ENCODE results near the gene CPLX1.
"Not testable (repeated sequence)": the region's sequence is repeated elsewhere in the genome, so short reads cannot be mapped to it uniquely, and the experiment has no call there.

CPLX1 gene

GRCh38 chr4:754221-755120, 71.5 kb downstream of the CPLX1 start:
- Mint-ChIP-seq H3K4me3 (no peak overlapping the region), H3K36me3 (ENCODE audit: insufficient read depth) (peaks cover 11% of the 10 kb centered on the region), H3K27ac (ENCODE audit: low read depth) (no peak overlapping the region), H3K27me3 (no peaks in the 10 kb centered on the region), H3K4me1 (peaks cover 6% of the 10 kb centered on the region), H3K9me3 (no peaks in the 10 kb centered on the region)
- no peak for DNase-seq (ENCODE audit: low spot score in 2 of 2)
- no peak for ATAC-seq (replicated peaks; ENCODE audit: extremely low read depth, poor library complexity, severe bottlenecking)

GRCh38 chr4:753186-753585, 72.7 kb downstream of the CPLX1 start:
- H3K4me1 Mint-ChIP-seq; H3K4me3 Mint-ChIP-seq; H3K9me3 Mint-ChIP-seq; H3K27me3 Mint-ChIP-seq; H3K27ac Mint-ChIP-seq (ENCODE audit: low read depth); DNase-seq (ENCODE audit: low spot score in 2 of 2); ATAC-seq (replicated peaks; ENCODE audit: extremely low read depth, poor library complexity, severe bottlenecking): not testable (repeated sequence)
- peaks cover 15% of the 10 kb centered on the region for H3K36me3 Mint-ChIP-seq (ENCODE audit: insufficient read depth)

- no peaks in the 10 kb centered on the region for H3K27me3 Mint-ChIP-seq
- H3K4me3 Mint-ChIP-seq = no peak overlapping the region
- peaks cover 13% of the 10 kb centered on the region for H3K36me3 Mint-ChIP-seq (ENCODE audit: insufficient read depth)
- H3K27ac Mint-ChIP-seq (ENCODE audit: low read depth) = no peak overlapping the region
- no peak for ATAC-seq (replicated peaks; ENCODE audit: extremely low read depth, poor library complexity, severe bottlenecking)
- H3K9me3 Mint-ChIP-seq = no peaks in the 10 kb centered on the region
- H3K4me1 Mint-ChIP-seq = peaks cover 6% of the 10 kb centered on the region
- DNase-seq (ENCODE audit: low spot score in 2 of 2) = no peak
Measured at GRCh38 chr4:752196-752861, 73.6 kb downstream of the CPLX1 start.

- H3K4me3 Mint-ChIP-seq = no peak overlapping the region
- no peak for DNase-seq (ENCODE audit: low spot score in 2 of 2)
- no peaks in the 10 kb centered on the region for H3K9me3 Mint-ChIP-seq
- peaks cover 6% of the 10 kb centered on the region for H3K4me1 Mint-ChIP-seq
- H3K36me3 Mint-ChIP-seq (ENCODE audit: insufficient read depth) = peaks cover 13% of the 10 kb centered on the region
- no peak overlapping the region for H3K27ac Mint-ChIP-seq (ENCODE audit: low read depth)
- H3K27me3 Mint-ChIP-seq = no peaks in the 10 kb centered on the region
- ATAC-seq (replicated peaks; ENCODE audit: extremely low read depth, poor library complexity, severe bottlenecking) = no peak
Measured at GRCh38 chr4:751676-752075, 74.3 kb downstream of the CPLX1 start.

- Mint-ChIP-seq H3K4me3 (no peak overlapping the region), H3K4me1 (peaks cover 6% of the 10 kb centered on the region), H3K36me3 (ENCODE audit: insufficient read depth) (peaks cover 10% of the 10 kb centered on the region), H3K27ac (ENCODE audit: low read depth) (no peak overlapping the region), H3K27me3 (no peaks in the 10 kb centered on the region), H3K9me3 (no peaks in the 10 kb centered on the region)
- DNase-seq (ENCODE audit: low spot score in 2 of 2) (no peak), ATAC-seq (replicated peaks; ENCODE audit: extremely low read depth, poor library complexity, severe bottlenecking) (no peak)
Measured at GRCh38 chr4:749698-750666, 75.9 kb downstream of the CPLX1 start.

GRCh38 chr4:748461-748860, 77.5 kb downstream of the CPLX1 start:
- Mint-ChIP-seq H3K4me3 (no peak overlapping the region), H3K27me3 (no peaks in the 10 kb centered on the region), H3K36me3 (ENCODE audit: insufficient read depth) (peaks cover 12% of the 10 kb centered on the region), H3K27ac (ENCODE audit: low read depth) (no peak overlapping the region), H3K4me1 (peaks cover 6% of the 10 kb centered on the region), H3K9me3 (no peaks in the 10 kb centered on the region)
- DNase-seq (ENCODE audit: low spot score in 2 of 2) (no peak), ATAC-seq (replicated peaks; ENCODE audit: extremely low read depth, poor library complexity, severe bottlenecking) (no peak)

- H3K4me1 Mint-ChIP-seq = peaks cover 7% of the 10 kb centered on the region
- H3K27ac Mint-ChIP-seq (ENCODE audit: low read depth) = no peak overlapping the region
- no peak for ATAC-seq (replicated peaks; ENCODE audit: extremely low read depth, poor library complexity, severe bottlenecking)
- H3K4me3 Mint-ChIP-seq = no peak overlapping the region
- H3K9me3 Mint-ChIP-seq = no peaks in the 10 kb centered on the region
- peaks cover 12% of the 10 kb centered on the region for H3K36me3 Mint-ChIP-seq (ENCODE audit: insufficient read depth)
- DNase-seq (ENCODE audit: low spot score in 2 of 2) = no peak
- H3K27me3 Mint-ChIP-seq = no peaks in the 10 kb centered on the region
Measured at GRCh38 chr4:747546-748170, 78.3 kb downstream of the CPLX1 start.

GRCh38 chr4:744212-744841, 81.6 kb downstream of the CPLX1 start:
- Mint-ChIP-seq H3K4me3 (no peak overlapping the region), H3K4me1 (peaks cover 5% of the 10 kb centered on the region), H3K27me3 (no peaks in the 10 kb centered on the region), H3K36me3 (ENCODE audit: insufficient read depth) (peaks cover 7% of the 10 kb centered on the region), H3K27ac (ENCODE audit: low read depth) (no peak overlapping the region), H3K9me3 (no peaks in the 10 kb centered on the region)
- no peak for DNase-seq (ENCODE audit: low spot score in 2 of 2)
- no peak for ATAC-seq (replicated peaks; ENCODE audit: extremely low read depth, poor library complexity, severe bottlenecking)

GRCh38 chr4:743463-744211, 82.3 kb downstream of the CPLX1 start:
- H3K27ac Mint-ChIP-seq (ENCODE audit: low read depth) = no peak overlapping the region

GRCh38 chr4:742742-743311, 83.1 kb downstream of the CPLX1 start:
- H3K4me3 Mint-ChIP-seq = no peak overlapping the region

More at GRCh38 chr4:743463-744211, 82.3 kb downstream of the CPLX1 start:
- H3K4me1 Mint-ChIP-seq = peaks cover 5% of the 10 kb centered on the region
- ATAC-seq (replicated peaks; ENCODE audit: extremely low read depth, poor library complexity, severe bottlenecking) (no peak), DNase-seq (ENCODE audit: low spot score in 2 of 2) (no peak)
- no peaks in the 10 kb centered on the region for H3K9me3 Mint-ChIP-seq
- peaks cover 6% of the 10 kb centered on the region for H3K36me3 Mint-ChIP-seq (ENCODE audit: insufficient read depth)
- H3K27me3 Mint-ChIP-seq = no peaks in the 10 kb centered on the region
- H3K4me3 Mint-ChIP-seq = no peak overlapping the region

More at GRCh38 chr4:742742-743311, 83.1 kb downstream of the CPLX1 start:
- Mint-ChIP-seq H3K36me3 (ENCODE audit: insufficient read depth) (peaks cover 4% of the 10 kb centered on the region), H3K27ac (ENCODE audit: low read depth) (peak overlapping the region; percentile 46), H3K27me3 (no peaks in the 10 kb centered on the region), H3K4me1 (peaks cover 5% of the 10 kb centered on the region), H3K9me3 (no peaks in the 10 kb centered on the region)
- ATAC-seq (replicated peaks; ENCODE audit: extremely low read depth, poor library complexity, severe bottlenecking) (peak; percentile 67), DNase-seq (ENCODE audit: low spot score in 2 of 2) (peak; percentile 63 to 69)

All from central memory CD8-positive, alpha-beta T cell (primary cell).